Stomach smooth muscle (tissue), 2 donors: Measurements from ENCODE around the gene FHIT.

Experiments
- H3K27ac ChIP-seq: one replicate; pipeline ENCODE4 v1.7.0; 2013; ENCODE audit warnings: mild to moderate bottlenecking, low read length, inconsistent platforms
- H3K27me3 ChIP-seq, 2 donors: one replicate each; pipeline ENCODE4 v1.7.0; 2013; ENCODE audit warnings: low read length in 2 of 2; ENCODE audit not compliant: insufficient read depth in 2 of 2, control insufficient read depth in 1 of 2
- H3K36me3 ChIP-seq, 2 donors: one replicate each; pipeline ENCODE4 v1.7.0; 2013; ENCODE audit warnings: low read length in 2 of 2; ENCODE audit not compliant: control insufficient read depth in 2 of 2, insufficient read depth in 2 of 2
- H3K4me1 ChIP-seq: one replicate; pipeline ENCODE4 v1.7.0; 2013; ENCODE audit warnings: low read length; ENCODE audit not compliant: control insufficient read depth, insufficient read depth
- H3K4me3 ChIP-seq, 2 donors: one replicate each; pipeline ENCODE4 v1.7.0; 2013; ENCODE audit warnings: low read length in 2 of 2
- H3K9ac ChIP-seq, 2 donors: one replicate each; pipeline ENCODE4 v1.7.0; 2013; ENCODE audit warnings: low read length in 2 of 2, mild to moderate bottlenecking in 1 of 2
- H3K9me3 ChIP-seq, 2 donors: one replicate each; pipeline ENCODE4 v1.7.0; 2013; ENCODE audit warnings: low read length in 2 of 2; ENCODE audit not compliant: control insufficient read depth in 2 of 2
- donor health status: healthy.
- donor health status: Pancreatic carcinoma.

The FHIT gene

DNA sequence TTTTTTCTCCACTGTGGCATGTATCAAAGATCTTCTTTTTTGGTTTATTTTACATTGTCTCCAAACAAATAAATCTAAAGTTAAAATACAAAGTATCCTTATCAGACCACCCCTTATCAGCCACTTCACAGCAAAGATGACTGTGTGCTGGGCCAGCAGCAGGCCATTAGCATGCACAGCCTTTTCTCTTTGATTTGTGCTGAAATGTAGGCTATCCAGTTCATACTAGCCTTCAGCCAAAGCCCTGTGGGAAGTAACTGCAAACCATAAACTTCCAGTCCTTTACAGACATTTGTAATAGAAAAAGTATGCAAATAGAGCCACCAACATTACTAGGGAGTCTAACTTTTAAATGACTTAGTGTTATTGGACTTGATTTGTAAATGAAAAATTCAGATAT is 816.3 kb downstream of the FHIT start:
- H3K27ac ChIP-seq, result no peak overlapping the region
- H3K9ac ChIP-seq, result no peak overlapping the region
- no peak overlapping the region for H3K4me3 ChIP-seq
- no peaks in the 10 kb centered on the region for H3K27me3 ChIP-seq
- no peaks in the 10 kb centered on the region for H3K4me1 ChIP-seq
- no peaks in the 10 kb centered on the region for H3K9me3 ChIP-seq
- no peaks in the 10 kb centered on the region for H3K36me3 ChIP-seq

DNA sequence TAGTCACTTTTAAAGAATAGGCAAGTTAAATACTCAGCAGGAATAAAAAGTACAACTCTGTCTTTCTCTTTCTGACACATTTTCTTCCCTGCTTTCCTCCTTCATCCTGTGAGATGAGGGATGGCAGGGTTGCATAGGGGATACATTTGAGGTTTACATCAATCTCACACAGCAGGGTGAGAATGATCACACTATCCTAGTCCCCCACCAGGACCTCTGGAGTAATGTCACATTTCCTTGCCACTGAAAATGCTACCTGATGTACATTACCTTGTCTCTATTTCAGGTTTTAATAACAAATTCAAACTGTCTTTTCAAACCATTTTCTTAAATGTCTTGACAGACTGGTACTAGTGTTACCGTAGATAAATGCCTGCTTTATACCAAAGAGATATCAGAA is 816.9 kb downstream of the FHIT start:
- H3K27ac ChIP-seq, result no peak overlapping the region

DNA sequence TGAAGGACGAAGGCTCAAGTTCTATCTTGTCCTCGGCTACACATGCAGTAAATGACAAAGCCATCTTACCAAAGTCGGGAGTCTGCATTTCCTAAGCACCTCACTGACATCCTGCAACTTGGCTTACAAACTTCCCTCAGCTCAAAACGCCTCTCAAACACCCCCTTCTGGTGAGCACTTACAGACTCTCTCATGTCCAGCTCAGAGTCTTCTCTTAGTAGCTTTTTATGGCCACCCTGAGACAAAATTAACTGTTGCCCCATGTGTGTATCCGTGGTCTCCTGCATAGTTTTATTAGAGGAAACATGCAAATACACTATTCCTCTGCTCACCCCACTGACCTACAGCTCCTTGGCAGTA is 819.7 kb downstream of the FHIT start:
- no peaks in the 10 kb centered on the region for H3K9me3 ChIP-seq
- no peak overlapping the region for H3K27ac ChIP-seq
- H3K4me3 ChIP-seq, result no peak overlapping the region
- no peaks in the 10 kb centered on the region for H3K27me3 ChIP-seq
- no peaks in the 10 kb centered on the region for H3K4me1 ChIP-seq
- H3K36me3 ChIP-seq, result no peaks in the 10 kb centered on the region
- H3K9ac ChIP-seq, result no peak overlapping the region

More for the DNA sequence above, 816.9 kb downstream of the FHIT start:
- Histone ChIP-seq H3K9me3 (no peaks in the 10 kb centered on the region), H3K4me1 (no peaks in the 10 kb centered on the region), H3K27me3 (no peaks in the 10 kb centered on the region), H3K9ac (no peak overlapping the region), H3K4me3 (no peak overlapping the region), H3K36me3 (no peaks in the 10 kb centered on the region)

DNA sequence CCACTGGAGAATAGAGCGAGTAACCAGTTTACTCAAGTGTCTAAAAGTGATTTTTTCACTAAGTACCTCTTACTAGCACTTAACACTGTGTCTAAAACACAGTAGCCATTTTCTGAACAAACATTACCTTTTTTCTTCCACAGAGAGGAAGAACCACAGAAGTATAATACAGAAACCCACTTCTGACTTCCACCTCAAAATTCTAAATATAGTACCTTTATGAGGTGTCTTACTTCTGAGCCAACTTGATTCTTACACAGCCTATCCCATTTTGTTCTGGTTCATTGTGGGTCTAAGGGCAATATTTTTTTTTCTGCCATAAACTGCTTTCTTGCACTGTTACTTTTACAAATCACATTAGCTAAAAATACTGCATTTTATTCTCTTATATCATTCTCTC is 821.0 kb downstream of the FHIT start:
- Histone ChIP-seq H3K27me3 (no peaks in the 10 kb centered on the region), H3K9ac (no peak overlapping the region), H3K4me1 (no peaks in the 10 kb centered on the region), H3K36me3 (no peaks in the 10 kb centered on the region), H3K27ac (no peak overlapping the region), H3K9me3 (no peaks in the 10 kb centered on the region), H3K4me3 (no peak overlapping the region)

GRCh38 chr3:60427109-60427508 is 824.1 kb downstream of the FHIT start:
- no peaks in the 10 kb centered on the region for H3K27me3 ChIP-seq
- H3K36me3 ChIP-seq, result no peaks in the 10 kb centered on the region
- no peaks in the 10 kb centered on the region for H3K9me3 ChIP-seq
- H3K4me1 ChIP-seq, result no peaks in the 10 kb centered on the region
- H3K4me3 ChIP-seq, result no peak overlapping the region
- no peak overlapping the region for H3K9ac ChIP-seq
- H3K27ac ChIP-seq, result no peak overlapping the region

GRCh38 chr3:60424942-60425341 is 826.3 kb downstream of the FHIT start:
- Histone ChIP-seq H3K4me1 (no peaks in the 10 kb centered on the region), H3K4me3 (no peak overlapping the region), H3K27me3 (no peaks in the 10 kb centered on the region), H3K36me3 (no peaks in the 10 kb centered on the region), H3K9ac (no peak overlapping the region), H3K9me3 (no peaks in the 10 kb centered on the region), H3K27ac (no peak overlapping the region)

- Histone ChIP-seq H3K4me1 (no peaks in the 10 kb centered on the region), H3K27me3 (no peaks in the 10 kb centered on the region), H3K4me3 (no peak overlapping the region), H3K36me3 (no peaks in the 10 kb centered on the region), H3K27ac (no peak overlapping the region), H3K9ac (no peak overlapping the region), H3K9me3 (no peaks in the 10 kb centered on the region)
Measured at GRCh38 chr3:60424034-60424433, 827.2 kb downstream of the FHIT start.

GRCh38 chr3:60423556-60423955 is 827.7 kb downstream of the FHIT start:
- Histone ChIP-seq H3K27ac (no peak overlapping the region), H3K9ac (no peak overlapping the region), H3K9me3 (no peaks in the 10 kb centered on the region), H3K36me3 (no peaks in the 10 kb centered on the region), H3K4me1 (no peaks in the 10 kb centered on the region), H3K4me3 (no peak overlapping the region), H3K27me3 (no peaks in the 10 kb centered on the region)

GRCh38 chr3:60421749-60422446 is 829.4 kb downstream of the FHIT start:
- Histone ChIP-seq H3K9ac (no peak overlapping the region), H3K27me3 (no peaks in the 10 kb centered on the region), H3K9me3 (no peaks in the 10 kb centered on the region)

GRCh38 chr3:60417576-60417975 is 833.7 kb downstream of the FHIT start:
- H3K9me3 ChIP-seq, result no peaks in the 10 kb centered on the region
- H3K27me3 ChIP-seq, result no peaks in the 10 kb centered on the region
- no peak overlapping the region for H3K9ac ChIP-seq
- H3K4me3 ChIP-seq, result no peak overlapping the region
- no peak overlapping the region for H3K27ac ChIP-seq
- H3K36me3 ChIP-seq, result no peaks in the 10 kb centered on the region
- no peaks in the 10 kb centered on the region for H3K4me1 ChIP-seq

More at GRCh38 chr3:60421749-60422446, 829.4 kb downstream of the FHIT start:
- Histone ChIP-seq H3K4me1 (no peaks in the 10 kb centered on the region), H3K27ac (no peak overlapping the region), H3K36me3 (no peaks in the 10 kb centered on the region), H3K4me3 (no peak overlapping the region)

DNA sequence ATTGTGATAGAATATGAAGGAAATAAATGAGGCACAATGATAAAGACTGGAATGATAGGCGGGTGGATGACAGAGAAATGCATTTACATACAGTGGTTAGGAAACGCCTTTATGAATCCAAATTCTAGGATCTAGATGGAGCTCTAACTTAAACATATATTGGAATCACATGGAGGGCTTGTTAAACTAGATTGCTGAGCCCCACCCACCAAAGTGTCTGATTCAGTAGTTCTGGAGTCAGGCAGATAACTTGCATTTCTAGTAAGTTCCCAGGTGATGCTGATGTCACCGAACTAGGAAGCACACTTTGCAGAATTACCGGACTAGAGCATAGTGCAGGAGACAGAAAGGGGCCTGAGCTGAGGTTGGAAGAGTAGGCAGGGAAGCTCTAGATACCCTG is 837.2 kb downstream of the FHIT start:
- no peaks in the 10 kb centered on the region for H3K36me3 ChIP-seq
- no peaks in the 10 kb centered on the region for H3K27me3 ChIP-seq
- H3K4me3 ChIP-seq, result no peak overlapping the region
- no peak overlapping the region for H3K27ac ChIP-seq
- H3K9ac ChIP-seq, result no peak overlapping the region
- no peaks in the 10 kb centered on the region for H3K9me3 ChIP-seq
- H3K4me1 ChIP-seq, result no peaks in the 10 kb centered on the region
